IPS-15b (cell line): ENCODE measurements around the gene PRF1.
"Not testable (repeated sequence)": the region's sequence is repeated elsewhere in the genome, so short reads cannot be mapped to it uniquely, and the experiment has no call there.

ENCODE experiments used
- H3K27me3 ChIP-seq: one replicate; pipeline ENCODE4 v1.6.1; 2013; ENCODE audit warnings: low read length; ENCODE audit not compliant: control insufficient read depth, insufficient read depth
- H3K36me3 ChIP-seq: one replicate; pipeline ENCODE4 v1.6.1; 2013; ENCODE audit warnings: low read length; ENCODE audit not compliant: control insufficient read depth, insufficient read depth
- H3K4me1 ChIP-seq: one replicate; pipeline ENCODE4 v1.6.1; 2013; ENCODE audit warnings: mild to moderate bottlenecking, low read length; ENCODE audit not compliant: control insufficient read depth, insufficient read depth
- H3K4me3 ChIP-seq: one replicate; pipeline ENCODE4 v1.5.1; 2013; ENCODE audit warnings: low read depth, low read length
- H3K9ac ChIP-seq: one replicate; pipeline ENCODE4 v1.6.1; 2013; ENCODE audit warnings: low read depth, mild to moderate bottlenecking, low read length
- H3K9me3 ChIP-seq: one replicate; pipeline ENCODE4 v1.6.1; 2013; ENCODE audit warnings: mild to moderate bottlenecking, low read length; ENCODE audit not compliant: control insufficient read depth, insufficient read depth

The PRF1 gene

DNA sequence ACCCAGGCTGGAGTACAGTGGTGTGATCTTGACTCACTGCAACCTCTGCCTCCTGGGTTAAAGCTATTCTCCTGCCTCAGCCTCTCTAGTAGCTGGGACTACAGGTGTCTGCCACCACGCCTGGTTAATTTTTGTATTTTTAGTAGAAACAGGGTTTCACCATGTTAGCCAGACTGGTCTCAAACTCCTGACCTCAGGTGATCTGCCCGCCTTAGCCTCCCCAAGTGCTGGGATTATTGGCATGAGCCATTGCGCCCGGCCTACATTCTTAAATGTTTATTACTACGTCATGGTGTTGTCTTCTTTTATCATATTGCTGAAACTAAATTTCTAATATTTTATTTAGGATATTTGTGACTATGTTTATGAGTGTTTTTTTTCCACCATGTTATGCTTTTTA lies 21.4 kb downstream of the PRF1 start:
- H3K36me3 ChIP-seq, H3K9me3 ChIP-seq, H3K27me3 ChIP-seq, H3K4me1 ChIP-seq, H3K4me3 ChIP-seq, H3K9ac ChIP-seq: not testable (repeated sequence)

DNA sequence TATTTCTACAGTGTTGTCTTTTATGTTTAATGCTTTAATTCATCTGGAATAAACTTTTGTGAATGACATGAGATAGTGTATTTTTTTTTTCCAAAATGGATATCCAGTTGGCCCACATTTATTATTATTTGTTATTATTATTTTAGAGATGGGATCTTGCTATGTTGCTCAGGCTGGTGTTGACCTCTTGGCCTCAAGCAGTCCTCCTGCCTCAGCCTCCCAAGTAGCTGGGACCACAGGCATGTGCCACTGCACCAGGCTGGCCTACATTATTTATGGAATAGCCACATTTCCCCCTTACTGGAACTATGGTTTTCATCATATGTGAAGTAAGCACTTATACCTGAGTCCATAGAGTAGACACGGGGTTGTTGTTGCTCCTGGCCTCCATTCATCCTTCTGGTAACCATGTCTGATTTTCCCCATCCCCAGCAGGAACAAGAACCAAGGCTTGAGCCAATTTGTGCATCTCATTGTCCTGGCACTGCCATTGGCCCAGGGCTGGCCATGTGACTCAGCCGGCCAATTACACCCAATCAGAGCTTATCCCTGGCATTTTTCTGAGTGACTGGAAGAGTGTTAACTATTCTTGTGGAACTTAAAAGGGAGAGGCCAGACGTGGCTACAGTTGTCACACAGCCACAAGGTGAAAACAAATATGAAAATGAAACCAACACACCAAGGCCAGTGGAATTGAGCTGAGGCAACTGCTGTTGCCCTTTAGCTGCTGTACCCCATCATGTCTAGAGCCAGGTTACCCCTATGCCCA lies 23.1 kb downstream of the PRF1 start:
- H3K27me3 ChIP-seq, result no peaks in the 10 kb centered on the region
- H3K9ac ChIP-seq, result no peak overlapping the region
- no peaks in the 10 kb centered on the region for H3K4me1 ChIP-seq
- H3K9me3 ChIP-seq, result no peaks in the 10 kb centered on the region
- H3K4me3 ChIP-seq, result no peak overlapping the region
- H3K36me3 ChIP-seq, result no peaks in the 10 kb centered on the region

DNA sequence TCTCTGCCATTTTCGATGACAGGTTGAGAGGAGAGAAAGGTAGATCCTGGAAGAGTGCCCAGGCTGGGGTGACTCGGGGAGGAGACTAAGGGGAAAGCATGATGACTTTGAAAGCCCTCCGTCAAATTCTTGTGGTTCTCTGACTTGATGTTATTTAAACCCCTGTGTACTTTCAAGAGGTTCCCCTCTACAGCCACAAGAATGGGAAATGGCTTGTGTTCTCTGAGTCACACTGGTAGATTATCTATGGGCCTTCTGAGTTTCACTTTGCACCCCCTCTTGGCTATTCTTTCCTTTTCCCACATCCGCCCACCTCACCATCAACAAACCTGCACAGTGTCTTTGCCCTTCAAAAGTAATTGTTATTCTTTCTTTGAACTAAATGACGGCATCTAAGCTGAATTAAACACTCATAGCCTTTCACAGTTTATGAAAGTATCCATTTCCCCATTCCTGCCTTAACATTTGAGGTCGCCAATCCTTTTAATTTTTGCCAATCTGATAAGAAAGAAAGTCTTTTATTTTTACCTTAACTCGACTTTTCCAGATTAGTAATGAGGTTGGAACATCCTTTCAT lies 24.1 kb downstream of the PRF1 start:
- no peak overlapping the region for H3K9ac ChIP-seq

DNA sequence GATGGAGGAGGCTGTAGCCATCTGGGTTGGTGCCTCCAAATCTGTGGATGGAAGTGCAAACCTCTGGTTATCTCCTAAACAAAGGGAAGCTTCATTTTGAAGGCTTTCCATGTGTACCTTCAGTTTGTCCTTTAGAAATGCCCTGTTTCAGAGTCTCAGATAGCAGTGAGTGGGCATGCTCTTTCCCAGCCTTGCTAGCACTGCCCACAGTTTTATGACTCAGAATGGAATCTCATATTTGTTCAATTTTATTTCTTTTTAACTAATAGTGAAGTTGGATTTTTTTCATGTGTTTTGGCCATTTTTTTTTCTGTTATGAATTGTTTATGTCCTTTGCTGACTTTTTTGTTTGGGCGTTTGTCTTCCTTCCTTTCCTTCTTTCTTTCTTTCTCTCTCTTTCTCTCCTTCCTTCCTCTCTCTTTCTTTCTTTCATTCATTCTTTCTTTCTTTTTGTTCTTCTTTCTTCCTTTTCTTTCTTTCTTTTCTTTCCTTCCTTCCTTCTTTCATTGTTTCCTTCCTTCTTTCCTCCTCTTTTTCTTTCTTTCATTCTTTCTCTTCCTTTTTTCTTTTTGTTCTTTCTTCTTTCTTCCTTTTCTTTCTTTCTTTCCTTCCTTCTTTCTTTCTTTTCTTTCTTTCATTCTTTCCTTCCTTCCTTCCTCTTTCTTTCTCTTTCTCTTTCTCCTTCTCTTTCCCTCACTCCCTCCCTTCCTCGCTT lies 25.6 kb downstream of the PRF1 start:
- no peak overlapping the region for H3K4me3 ChIP-seq
- no peaks in the 10 kb centered on the region for H3K4me1 ChIP-seq
- H3K36me3 ChIP-seq, result no peaks in the 10 kb centered on the region
- H3K9ac ChIP-seq, result no peak overlapping the region
- no peaks in the 10 kb centered on the region for H3K27me3 ChIP-seq
- no peaks in the 10 kb centered on the region for H3K9me3 ChIP-seq

More for the DNA sequence above, 24.1 kb downstream of the PRF1 start:
- Histone ChIP-seq H3K36me3 (no peaks in the 10 kb centered on the region), H3K27me3 (no peaks in the 10 kb centered on the region), H3K4me1 (no peaks in the 10 kb centered on the region), H3K9me3 (no peaks in the 10 kb centered on the region), H3K4me3 (no peak overlapping the region)

DNA sequence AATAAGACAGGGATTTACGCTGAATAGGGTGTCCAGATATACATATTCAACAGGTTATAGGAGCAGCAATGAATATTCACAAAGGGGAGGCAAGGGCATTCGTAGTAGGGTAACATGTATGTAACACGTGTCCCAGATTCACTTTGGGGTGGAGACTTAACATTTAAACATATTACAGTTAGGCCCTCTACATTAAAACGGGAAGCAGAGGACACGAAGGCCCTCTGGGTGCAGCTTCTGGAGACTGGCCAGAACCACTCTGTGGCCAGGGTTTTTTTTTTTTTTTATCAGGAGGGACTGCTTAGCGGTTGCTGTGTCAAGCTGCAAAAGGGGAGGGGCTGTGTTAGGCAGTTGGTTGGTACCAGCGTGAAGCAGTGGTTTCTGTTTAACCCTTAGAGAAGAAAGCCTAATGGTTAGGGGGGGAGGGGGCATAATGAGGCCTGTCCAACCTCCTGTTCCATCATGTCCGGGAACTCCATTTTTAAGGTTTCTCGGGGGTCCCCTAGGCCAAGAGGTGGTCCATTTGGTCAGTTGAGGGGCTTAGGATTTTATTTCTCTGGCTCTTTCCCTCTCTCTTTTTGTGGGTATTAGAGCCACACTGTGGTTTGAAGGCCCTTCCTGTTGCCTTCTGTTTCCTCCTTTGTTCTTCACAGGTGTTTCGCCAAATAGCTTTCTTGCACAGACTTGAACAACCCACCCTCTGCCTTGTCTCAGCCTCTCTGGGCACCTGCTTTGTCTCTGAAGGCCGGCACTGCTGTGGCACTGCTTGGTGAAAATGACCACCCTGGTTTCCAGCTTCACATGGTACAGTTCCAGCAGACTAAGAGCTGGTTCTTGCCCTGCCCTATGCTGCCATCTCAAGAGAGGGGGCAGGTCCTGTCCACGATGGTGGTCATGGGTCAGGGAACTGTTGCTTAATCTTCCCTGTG lies 26.4 kb downstream of the PRF1 start:
- H3K4me1 ChIP-seq, result no peaks in the 10 kb centered on the region
- H3K9me3 ChIP-seq, result no peaks in the 10 kb centered on the region
- no peak overlapping the region for H3K9ac ChIP-seq
- H3K36me3 ChIP-seq, result no peaks in the 10 kb centered on the region
- H3K4me3 ChIP-seq, result no peak overlapping the region
- no peaks in the 10 kb centered on the region for H3K27me3 ChIP-seq

DNA sequence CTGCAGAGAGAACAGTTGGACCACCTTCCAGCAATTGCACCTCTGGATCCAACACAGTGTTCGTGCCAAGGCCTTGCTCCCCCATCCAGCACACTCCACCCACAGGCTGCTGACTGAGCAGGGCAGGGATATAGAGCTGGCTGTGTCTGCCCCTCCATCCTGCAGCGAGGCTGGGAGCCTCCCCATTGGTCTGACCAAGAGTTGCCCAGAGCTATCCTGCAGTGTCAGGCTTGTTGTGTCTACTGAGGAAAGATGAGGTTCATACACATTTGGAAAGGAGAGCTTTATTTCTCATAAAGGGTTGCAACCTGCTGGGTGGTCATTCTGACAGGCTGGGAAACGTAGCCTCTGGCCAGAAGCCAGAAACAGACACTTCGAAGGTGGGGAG lies 27.1 kb downstream of the PRF1 start:
- no peak overlapping the region for H3K9ac ChIP-seq
- H3K4me1 ChIP-seq, result no peaks in the 10 kb centered on the region
- H3K4me3 ChIP-seq, result no peak overlapping the region
- no peaks in the 10 kb centered on the region for H3K27me3 ChIP-seq
- no peaks in the 10 kb centered on the region for H3K9me3 ChIP-seq
- H3K36me3 ChIP-seq, result no peaks in the 10 kb centered on the region

DNA sequence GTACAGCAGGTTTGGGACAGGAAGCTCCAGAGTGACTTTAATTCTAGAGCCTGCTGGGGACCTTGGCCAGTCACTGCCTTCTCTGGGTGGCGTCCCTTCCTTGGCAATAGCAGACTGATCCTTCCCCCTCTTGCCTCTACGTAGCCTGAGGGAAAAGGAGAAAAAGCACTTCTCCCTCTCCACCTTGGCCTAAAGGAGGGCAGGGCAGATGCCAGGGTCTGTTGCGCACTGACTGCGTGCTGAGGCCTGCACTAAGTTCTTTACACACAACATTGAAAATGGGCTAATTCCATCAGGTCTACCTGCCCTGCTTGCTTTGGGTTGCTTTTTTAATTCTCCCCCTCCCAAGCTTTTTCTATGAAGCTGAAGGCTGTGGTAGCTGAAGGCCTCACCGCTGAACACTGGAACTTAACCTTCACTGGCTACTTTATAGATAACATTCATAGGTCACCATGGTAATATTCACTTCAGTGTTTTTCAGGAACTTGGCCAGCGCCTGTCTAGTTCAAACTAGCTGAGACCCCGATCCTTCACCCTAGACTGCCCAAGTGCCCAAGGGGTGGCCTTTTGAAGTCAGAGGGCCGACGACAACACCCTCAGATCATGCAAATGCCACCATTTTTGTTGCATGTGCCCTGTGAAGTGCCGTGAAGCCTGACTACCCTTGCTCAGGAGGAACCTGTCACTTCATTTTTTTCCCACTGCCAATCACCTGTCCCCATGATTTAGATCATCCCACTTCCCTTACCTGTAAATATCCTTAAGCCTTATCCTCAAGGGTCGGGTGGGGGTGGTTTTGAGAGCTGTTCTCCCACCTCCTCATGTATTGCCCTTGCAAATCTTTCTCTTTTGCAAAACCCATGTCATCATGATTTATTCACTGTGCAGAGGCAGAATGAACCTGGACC lies 28.7 kb downstream of the PRF1 start:
- Histone ChIP-seq H3K36me3 (no peaks in the 10 kb centered on the region), H3K9ac (no peak overlapping the region), H3K27me3 (no peaks in the 10 kb centered on the region), H3K9me3 (no peaks in the 10 kb centered on the region), H3K4me1 (no peaks in the 10 kb centered on the region), H3K4me3 (no peak overlapping the region)

DNA sequence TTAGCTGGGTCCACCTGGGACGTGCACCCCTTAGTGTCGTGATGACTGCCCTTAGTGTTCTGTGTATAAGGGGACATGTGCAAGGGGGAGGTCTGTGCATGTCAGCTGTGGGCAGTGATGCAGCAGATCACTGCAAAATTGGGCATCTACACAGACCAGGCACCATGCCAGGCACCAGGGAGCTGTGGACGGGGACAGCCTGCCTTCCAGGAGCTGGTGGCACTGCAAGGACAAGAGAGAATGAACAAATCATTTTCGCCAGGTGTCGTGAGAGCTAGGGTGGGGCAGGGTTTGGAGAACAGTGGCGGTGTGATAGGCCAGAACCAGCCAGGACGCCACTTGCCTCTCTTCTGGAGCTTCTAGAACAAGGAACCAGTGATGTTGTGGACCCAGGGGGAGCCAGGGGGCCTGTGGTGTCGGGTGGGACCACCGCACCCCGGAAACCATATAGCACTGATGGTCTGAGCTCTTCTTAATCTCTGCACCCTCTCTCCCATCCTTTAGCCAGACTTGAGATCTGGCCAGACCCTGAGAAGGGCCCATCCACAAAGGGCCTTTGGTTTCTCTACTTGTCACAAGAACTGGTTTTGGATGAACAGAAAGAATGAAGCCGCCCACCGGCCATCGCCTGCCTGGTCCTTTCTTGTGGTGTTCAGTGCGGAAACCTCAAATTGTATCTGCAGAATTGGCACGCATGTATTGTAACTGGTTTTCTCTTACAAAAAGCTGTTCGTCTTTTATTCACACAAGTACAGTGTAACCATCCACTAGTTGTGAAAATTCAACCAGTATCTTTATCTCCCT lies 30.7 kb downstream of the PRF1 start:
- Histone ChIP-seq H3K4me3 (no peak overlapping the region), H3K9me3 (no peaks in the 10 kb centered on the region), H3K4me1 (no peaks in the 10 kb centered on the region), H3K27me3 (no peaks in the 10 kb centered on the region), H3K9ac (no peak overlapping the region), H3K36me3 (no peaks in the 10 kb centered on the region)

DNA sequence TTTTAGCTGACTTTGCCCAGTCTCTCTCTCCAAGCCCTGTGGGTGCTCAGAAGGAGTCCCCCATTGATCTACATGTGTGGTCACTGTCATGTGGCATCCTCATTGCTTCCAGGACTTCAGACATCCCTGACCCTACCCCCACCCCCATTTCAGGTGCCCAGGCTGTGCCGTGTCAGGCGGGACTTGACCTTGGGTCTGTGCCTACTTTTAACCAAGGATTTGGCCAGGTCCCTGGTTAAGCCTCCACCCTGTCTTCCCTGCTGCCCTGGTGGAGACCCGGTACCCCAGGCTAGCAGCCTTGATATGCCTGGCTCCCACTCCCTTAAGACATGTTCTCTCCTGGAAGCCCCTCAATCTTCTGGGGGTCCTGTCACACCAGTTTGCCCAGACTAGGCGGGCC lies 31.3 kb downstream of the PRF1 start:
- H3K9ac ChIP-seq, result no peak overlapping the region
- H3K4me1 ChIP-seq, result no peaks in the 10 kb centered on the region
- H3K36me3 ChIP-seq, result no peaks in the 10 kb centered on the region
- no peak overlapping the region for H3K4me3 ChIP-seq
- no peaks in the 10 kb centered on the region for H3K9me3 ChIP-seq
- H3K27me3 ChIP-seq, result no peaks in the 10 kb centered on the region

DNA sequence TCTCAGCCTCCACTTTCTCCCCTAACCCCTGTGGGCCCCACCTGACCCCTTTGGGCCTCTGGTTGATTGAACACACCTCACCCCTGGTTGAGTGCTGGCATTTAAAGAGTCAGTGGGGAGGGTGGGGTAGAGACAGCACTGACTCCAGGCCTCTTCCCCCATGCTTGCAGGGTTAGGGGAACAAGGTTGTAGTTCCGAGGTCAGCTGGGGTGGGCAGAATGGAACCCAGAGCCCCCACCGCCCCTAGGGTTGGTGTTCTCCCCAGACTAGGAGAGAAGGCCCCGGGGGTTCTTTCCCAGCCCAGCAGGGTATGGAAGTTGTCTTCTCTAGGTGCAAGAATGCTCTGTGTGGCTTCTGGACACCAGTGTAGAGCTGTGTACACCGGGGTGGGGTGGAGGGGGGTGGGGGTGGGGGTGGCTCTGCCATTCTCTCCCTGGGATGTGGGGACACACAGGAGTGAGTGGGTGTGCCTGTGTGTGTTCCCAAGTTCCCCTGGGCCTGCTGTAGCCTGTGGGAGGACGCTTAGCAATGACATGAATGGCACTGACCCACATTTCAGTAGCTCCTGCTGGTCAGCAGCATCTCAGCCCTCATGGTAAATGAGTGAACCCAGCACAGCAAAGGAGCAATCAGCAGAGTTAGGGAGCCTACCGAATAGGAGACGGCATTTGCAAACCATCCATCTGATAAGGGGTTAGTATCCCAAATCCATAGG lies 33.6 kb downstream of the PRF1 start:
- H3K9me3 ChIP-seq, result no peaks in the 10 kb centered on the region
- H3K27me3 ChIP-seq, result no peaks in the 10 kb centered on the region
- H3K4me3 ChIP-seq, result no peak overlapping the region
- peaks cover 3% of the 10 kb centered on the region for H3K36me3 ChIP-seq
- no peaks in the 10 kb centered on the region for H3K4me1 ChIP-seq
- no peak overlapping the region for H3K9ac ChIP-seq
